HG03135 (cell line): Measurements from ENCODE around the gene TANC1.

Source experiments
- ATAC-seq: cut with Tn5 transposase; IDR thresholded peaks from one replicate; pipeline ENCODE4 v1.9.1; 2021; ENCODE audit warnings: mild to moderate bottlenecking, moderate library complexity; ENCODE audit not compliant: unreplicated experiment

The TANC1 gene

DNA sequence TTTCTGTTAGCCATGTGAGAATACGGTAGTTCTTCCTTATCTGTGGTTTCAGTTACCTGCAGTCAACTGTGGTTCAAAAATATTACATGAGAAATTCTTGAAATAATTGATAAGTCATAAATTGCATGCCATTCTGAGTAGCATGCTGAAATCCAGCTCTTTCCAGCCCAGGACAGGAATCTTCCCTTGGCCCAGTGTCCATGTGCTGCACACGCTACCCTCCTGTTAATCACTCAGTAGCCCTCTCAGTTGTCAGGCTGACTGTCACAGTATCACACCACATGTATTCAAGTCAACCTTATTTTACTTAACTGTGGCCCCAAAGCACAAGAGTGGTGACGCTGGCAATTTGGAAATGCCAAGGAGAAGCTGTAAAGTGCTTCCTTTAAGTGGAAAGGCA is 141.1 kb downstream of the TANC1 start:
- no peak for ATAC-seq

DNA sequence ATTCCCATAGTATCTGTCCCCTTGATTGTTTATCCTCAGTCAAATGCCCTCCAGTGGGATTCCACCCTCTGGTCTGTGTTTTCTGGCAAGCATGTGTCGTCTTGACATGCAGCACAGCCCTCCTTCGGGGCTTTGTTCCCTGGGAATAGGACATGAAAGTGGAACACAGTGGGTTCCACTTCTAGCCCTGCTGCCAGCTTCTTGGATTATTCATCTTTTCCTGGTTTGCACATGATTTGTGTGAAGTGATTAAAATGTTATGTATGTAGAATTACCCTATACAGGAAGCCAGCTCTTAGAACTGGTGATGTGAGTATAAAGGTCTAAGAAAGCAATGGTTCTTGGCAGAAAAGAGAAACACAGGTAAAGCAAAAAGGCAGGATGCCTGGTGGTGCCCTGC is 142.3 kb downstream of the TANC1 start:
- no peak for ATAC-seq

DNA sequence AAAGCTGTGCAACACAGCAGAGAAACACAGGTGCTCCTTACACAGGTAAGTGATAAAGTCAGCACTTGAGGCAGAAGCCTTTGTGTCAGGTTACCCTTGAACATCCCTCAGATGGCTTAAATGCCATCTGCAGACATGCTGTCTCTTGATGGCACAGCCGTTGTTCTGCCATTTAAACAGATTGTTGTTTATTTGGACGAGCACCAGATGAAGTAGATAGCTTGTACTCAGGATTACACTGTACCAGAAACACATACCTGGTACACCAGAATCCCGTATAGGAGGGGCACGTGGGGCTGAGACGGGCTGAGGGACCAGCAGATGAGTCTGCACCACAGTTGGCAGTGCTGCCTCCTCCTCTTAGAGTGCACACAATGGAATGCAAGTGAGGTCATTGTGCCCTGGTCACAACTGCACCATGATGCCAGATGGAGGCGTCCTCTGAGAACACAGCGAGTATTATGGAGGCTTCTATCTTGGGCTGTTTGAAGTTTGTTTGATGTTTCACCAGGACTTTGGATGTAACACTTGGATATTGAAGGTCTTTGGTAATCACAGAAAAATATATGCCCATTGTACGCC is 143.0 kb downstream of the TANC1 start:
- ATAC-seq: no peak

DNA sequence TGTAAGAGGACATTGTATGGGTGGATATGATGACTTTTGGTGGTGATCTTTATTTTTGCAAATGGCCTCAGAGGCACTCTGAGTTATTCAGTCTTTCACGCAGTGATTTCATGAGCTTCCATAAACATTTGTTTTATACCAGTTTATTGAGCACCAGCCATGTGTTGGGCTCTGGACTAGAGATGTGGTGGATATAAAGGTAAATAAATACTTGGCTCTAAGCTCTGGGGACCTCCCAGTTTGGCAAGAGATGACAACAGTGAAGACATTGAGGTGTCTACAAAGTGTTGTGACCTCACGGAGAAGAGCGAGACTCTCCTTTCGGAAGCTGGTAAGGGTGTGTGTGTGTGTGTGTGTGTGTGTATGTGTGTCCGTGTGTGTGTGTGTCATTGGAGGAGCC is 146.4 kb downstream of the TANC1 start:
- no peak for ATAC-seq

DNA sequence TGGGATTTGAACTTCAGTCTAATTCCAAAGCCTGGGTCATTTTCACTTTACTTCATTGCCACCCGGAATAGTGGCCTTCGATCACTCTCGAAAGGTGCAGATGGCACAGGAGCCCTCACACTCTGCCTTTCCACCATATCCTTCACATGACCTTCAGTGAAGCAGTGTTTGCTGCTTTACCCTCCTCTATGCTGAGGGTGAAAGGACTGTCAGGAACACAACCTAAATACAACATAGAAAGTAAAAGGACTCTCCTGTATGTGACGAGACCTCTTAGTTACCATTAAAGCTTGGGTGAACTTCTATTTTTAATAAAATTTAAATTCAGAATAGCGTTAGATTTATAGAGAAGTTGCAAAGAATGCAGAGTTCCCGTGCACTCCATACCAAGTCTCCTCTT is 148.5 kb downstream of the TANC1 start:
- no peak for ATAC-seq

DNA sequence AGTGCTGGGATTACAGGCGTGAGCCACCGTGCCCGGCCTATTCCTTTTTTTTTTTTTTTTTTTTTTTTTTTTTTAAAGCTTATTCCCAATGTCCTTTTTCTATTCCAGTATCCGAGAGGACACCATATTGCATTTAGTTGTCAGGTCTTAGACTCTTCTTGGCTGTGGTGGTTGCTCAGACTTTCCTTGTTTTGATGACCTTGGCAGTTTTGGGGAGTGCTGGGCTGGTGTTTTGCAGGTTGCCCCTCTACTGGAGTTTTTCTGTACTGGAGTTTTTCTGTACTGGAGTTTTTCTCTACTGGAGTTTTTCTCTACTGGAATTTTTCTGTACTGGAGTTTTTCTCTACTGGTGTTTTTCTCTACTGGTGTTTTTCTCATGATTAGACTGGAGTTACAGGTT is 149.2 kb downstream of the TANC1 start:
- ATAC-seq: no peak

DNA sequence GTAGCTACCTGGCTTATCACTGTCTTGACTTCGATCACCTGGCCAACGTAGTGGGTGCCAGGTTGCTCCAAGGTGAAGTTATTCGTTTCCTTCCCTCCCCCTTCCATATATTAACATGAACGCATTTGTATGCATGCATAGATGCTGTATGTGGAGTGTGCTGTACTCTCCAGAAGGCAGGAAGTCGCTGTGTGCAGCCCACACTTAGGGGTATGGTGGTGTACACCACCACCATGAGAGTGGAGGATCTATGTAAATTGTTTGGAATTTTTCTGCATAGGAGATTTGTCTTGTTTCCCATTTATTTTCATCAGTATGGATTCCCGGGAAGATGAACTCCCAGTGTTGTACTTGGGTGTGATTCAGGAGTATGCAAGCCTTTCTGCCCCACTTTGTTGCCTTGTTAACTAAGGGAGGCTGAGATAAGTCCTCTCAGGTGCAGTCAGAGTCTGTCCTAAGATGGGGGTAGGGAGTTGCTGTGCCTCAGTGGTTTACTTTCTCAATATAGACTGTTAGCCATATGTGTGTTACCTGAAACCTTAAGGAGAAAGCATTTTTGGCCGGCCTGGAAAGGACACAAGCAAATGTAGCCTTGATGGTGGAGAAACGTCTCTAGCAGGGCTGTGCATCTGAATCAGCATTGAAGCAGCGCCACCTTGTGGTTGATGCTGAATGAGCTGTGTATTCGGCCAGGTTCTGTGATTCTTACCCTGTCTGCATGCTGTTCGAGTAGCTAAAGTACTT is 149.8 kb downstream of the TANC1 start:
- ATAC-seq: peak; percentile 83

DNA sequence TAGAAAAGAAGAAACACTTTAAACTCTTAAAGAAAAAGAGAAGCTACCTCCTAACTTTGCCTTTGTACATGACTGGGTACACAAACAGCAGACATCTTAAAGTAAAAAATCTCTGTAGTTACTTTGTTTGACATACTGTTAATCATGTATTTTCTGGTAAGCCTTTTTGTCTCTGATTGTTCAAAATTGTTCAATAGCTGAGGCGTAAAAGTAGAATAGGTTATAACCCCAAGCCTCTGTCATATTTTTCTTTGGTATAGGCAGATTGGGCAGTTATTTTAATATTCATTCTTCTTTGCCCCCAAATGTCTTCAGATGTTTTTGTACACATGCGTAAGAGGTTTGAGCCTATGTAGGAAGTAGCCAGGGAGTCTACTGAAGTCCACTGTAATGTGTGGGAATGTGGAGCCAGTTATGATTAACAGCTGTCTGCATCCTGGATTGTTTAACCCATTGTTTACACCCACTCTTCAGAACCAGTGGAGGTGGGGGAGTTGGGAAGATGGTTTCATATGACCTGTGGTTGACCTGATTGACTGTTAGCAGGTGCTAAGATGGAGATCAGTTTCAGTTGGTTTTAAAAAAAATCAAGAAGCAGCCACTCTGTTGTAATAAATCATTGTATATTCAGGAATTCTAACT is 150.5 kb downstream of the TANC1 start:
- no peak for ATAC-seq

DNA sequence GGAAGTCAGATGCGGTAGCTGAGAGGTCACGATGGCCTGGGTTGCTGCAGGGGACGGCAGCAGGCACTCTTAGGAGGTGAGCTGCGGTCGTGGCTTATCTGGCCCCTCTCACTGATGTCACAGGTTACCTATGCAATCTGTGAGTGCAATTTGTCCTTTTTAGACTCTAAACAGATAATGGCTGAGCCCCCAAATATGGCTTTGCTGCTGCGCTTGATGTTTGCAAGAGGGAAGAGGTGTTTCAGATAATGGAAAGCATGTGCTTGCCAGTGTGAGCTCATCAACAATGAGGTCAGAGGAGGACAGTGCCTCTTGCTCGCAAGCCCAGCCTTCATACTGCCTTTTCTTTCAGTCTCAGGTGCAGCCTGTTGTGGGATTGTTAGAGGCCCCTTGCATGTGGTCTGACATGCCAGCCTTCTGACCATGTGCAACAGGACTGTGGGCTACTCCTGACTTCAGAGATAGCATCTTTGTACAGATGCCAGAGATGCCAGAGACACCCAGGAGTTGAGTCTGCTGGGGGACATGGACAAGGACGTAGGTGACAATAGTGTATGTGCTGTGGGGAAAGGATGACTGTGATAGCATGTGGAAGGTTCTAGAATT is 151.3 kb downstream of the TANC1 start:
- ATAC-seq: no peak

DNA sequence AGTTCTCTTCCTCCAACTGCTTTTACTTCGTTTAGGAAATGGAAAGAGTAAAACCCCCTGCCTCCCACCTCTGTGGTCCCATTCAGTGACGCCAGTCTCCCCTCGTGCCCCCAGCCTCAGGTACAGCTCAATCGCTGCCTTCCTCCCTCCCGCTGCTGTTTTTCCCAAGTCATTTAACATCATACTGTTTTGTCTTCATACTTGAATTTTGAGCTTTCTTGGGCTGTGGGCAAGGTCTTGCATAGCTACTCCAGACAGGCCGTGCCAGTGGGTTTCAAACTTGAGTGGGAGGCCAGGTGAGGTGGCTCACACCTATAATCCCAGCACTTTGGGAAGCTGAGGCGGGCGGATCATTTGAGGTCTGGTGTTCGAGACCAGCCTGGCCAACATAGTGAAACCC is 155.3 kb downstream of the TANC1 start:
- ATAC-seq: no peak

DNA sequence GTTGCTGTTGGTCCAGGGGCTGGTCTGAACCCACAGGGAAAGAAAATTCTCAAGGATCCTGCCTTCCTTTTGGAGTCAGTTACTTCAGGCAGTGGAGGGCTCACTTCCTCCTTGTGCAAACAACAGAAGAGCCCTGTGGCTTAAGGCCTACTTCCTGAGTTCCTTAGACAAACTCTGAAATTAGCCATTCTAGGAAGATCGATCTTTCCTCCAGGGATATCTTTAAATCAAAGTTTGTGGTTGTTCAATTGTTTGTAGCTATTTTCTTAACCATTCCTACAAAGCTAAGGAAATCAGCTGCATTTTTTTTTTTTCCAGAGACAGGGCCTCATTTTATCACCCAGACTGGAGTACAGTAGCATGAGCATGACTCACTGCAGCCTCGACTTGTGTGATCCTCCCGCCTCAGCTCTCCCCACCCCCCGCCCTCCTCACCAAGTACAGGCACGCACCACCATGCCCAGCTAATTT is 156.0 kb downstream of the TANC1 start:
- ATAC-seq: no peak

DNA sequence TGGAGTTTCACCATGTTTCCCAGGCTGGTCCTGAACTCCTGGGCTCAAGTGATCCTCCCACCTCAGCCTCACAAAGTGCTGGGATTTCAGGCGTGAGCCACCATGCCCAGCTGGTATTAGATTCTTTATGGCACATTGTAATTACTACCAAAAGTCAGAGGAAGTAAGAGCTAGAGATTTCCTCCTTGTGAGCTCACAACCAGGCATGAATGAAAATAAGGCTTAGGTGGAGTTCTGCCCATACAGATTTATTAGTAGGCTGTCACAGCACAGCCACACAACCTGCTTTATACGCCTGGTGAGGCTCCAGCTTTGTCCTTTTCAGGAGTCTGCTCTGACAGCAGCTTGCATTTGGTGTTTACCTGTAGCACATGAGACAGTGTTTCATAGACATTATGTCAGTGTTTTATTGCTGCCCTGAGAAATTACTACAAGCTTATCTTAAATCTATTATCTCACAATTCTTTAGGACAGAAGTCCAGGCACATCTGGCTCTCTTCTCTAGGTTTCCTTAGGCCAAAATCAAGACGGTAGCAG is 156.6 kb downstream of the TANC1 start:
- no peak for ATAC-seq

DNA sequence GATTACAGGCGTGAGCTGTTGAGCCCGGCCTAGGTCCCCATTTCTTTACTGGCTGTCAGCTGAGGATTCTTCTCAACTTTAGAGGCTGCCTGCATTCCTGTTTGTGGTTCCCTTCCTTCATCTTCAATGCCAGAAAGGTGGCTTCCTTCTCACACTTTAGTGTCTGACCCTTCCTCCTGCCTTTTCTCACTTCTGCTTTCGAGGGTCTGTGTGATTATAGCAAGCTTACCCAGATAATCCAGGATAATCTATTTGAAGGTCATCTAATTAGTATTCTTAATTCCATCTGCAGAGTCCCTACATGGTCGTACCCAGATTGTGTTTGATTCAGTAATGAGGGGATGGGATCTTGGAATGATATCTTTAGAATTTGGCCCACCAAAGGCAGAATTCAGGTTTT is 157.4 kb downstream of the TANC1 start:
- ATAC-seq: no peak

DNA sequence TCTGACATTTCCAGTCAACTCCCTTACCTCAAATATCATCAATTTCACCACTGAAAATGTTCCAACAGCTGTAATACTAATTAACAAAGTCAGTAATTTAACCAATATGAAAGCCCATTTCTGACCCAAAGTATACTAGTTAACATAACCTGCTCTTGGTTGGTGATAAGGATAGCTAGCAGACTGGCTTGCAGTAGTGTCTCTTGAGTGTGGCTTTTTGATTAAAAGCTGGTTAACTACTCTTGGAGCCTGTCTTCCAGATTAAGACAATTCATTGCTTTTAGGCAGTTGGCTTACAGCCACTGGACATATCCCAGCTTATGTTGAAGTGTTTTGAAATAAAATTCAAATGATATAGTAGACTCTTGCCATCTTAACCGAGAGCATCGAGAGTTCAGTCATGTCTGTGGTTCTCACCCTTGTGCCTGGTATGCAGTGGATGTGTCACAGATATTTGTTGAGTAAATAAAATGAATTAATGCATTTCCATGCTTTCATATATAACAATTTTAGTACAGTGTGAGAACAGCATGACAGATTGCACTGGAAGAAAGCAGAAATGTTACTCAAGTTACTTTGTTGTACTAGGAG is 158.1 kb downstream of the TANC1 start:
- no peak for ATAC-seq

DNA sequence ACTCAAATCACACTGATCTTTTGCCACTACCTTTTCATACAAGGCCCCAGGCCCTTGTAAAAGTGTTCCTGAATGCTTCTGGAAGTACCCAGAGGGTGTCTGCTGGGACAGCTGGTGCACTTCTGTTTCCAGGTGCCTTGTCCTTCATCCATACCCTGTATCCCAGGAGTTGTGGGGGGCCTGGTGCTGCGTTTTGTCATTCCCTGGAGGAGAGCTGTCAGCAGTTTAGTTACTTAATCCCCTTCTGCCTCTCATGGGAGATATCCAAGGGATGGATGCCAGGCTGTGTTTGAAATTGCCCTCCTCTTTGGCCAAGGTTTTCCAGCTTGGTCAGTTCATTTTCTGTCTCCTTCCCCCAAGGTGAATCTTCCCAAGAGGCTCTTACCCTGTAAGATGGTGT is 159.8 kb downstream of the TANC1 start:
- ATAC-seq: no peak

DNA sequence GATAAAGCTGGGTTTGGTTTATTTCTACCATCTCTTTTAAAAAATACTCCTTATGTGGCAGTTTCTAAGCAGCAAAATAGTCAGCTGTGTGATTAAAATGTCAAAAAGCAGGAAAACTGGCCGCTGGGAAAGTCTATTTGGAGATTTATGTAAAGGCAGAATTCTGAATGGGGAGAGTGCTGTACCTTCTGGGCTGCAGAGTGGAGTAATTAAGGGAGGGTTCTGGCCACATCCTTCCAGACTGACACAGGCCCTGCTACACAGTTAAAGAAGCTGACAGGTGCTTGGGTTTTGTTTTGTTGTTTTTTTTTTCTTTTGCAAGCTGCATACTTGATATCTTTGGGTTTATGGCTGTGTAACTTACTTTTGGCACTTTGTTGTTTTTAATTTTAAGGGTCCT is 160.8 kb downstream of the TANC1 start:
- ATAC-seq: no peak

DNA sequence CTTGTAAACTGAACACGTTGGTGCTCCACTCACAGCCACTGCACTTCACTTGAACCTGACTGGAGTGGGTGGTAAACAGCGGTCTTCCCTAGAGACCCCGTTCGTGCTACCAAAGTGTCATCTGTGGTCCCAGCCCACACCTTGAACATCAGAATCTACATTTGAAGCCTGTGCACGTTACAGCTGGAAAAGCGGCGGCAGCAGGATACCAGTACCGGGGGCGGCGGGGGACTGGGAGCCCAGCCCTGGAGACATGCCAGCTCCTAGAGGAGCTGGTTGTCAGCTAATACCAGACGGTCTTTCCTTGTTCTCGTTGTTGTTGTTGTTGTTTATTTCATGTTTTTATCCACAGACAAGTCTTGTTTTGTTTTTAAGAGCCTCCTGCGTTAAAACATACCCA is 161.4 kb downstream of the TANC1 start:
- no peak for ATAC-seq

DNA sequence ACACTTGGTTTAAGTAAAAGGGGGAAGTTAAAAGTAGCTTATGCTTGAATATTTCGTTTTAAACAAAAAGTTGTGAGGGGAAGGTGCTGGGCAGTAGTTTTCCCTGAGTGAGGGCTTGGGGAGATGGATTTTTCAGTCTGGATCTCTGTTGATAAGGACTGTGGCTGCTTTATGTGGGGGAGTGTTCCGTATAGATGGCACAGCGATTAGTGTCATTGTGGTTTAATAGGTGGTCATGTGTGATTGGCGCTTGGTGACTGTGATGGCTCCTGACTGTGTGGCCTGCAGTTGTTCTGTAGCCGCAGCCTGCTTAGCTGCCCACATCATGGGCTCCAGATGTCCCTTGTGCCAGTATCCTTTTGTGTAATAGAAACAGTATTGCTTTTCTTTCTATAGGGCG is 161.9 kb downstream of the TANC1 start:
- ATAC-seq: no peak

DNA sequence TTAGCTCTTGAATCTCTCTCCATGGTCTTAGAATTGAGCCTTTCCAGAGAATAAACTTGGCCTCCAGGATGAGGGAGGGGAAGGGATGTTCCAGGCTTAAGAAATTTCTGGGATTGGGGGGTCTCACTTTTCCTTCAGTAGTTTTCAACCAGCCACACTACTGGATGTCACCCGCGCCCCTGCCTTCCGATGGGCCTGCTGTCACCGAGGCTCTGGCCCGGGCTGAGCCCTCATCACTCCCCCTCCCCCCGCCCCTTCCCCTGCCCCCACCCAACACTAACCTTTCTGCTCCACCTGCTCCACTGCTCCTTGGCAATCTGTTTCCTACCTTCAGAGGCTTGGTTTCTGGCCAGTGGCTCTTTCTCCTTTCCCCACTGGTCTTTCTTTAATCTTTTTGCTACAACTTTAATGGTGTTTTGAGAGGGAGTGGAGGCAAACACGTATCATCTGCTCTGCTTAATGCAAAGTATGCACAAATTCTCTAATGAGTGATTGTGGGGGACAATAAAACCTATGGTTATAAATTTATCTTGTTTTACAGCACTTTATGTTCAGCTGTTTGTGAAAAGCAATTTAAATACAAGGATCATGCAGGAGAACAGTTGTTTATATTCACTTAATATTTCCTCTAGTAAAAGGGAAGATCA is 162.9 kb downstream of the TANC1 start:
- no peak for ATAC-seq

DNA sequence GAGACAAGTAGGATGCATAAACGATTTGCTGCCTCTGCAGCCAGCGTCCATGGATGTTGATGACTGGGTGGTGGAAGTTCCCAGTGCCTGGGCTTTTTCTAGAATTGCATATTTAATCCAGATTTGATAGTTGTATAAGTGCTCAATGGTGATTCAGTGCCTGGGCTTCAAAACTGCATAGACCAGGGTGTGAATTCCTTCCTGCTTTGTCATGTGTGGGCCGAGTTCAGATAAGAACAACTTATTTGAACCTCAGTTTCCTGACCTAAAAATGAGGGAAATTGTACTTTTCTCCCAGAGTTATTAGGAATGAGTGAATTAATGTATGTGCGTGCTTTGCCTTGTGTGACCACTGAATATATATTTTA is 163.5 kb downstream of the TANC1 start:
- ATAC-seq: no peak

DNA sequence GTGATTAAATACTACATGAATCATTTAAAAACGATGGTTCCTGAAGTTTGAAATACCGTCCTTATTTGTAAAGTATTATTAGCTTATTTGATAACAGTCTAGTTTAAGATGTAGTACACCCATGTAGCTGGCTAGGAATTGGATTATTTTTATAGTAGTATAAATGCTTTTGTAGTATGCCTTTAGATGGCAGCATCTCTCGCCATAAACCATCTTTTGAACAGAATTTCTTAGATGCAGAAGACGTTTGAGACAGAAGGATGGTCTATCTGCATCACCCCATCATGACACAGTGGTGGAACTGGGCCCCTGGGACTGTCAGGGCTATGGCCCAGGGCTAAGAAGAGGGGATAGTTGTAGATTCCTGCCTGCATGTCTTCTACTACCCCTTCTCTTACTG is 165.4 kb downstream of the TANC1 start:
- no peak for ATAC-seq
